ENCODE results near the gene RTTN. TPM values are rescaled to one million over a fixed set of nuclear protein-coding genes. Genes with fewer than 3 reads are reported as not detected.

Gene RTTN
- total and polyA plus RNA-seq, 2 of the 13 experiments (the other 11 are each of a cell fraction or from before 2014, with no cell fraction given), result 5.4 to 18.7 TPM

DNA sequence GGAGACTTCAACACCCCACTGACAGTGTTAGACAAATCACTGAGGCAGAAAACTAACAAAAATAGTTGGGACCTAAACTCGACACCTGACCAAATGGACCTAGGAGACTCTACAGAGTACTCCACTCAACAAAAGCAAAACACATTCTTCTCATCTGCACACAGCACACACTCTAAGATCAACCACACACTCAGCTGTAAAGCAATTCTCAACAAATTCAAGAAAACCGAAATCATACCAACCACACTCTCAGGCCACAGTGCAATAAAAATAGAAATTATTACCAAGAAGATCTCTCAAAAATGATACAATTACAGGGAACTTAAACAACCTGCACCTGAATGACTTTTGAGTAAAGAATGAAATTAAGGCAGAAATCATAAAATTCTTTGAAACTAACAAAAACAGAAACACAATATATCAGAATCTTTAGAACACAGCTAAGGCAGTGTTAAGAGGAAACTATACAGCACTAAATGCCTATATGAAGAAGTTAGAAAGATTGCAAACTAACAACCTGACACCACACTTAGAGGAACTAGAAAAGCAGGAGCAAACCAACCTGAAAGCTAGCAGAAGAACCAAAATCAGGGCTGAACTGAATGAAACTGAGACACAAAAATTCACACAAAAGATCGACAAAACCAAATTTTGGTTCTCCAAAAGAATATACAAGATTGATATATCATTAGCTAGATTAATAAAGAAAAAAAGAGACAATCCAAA is 46.3 kb downstream of the RTTN start:
- H3K4me1 ChIP-seq (ENCODE audit: insufficient read depth, low read length), result no peaks in the 10 kb centered on the region
- POLR2A ChIA-PET, result no interaction called here

More for the DNA sequence above, 46.3 kb downstream of the RTTN start:
- no peaks in the 10 kb centered on the region for H3K9me3 ChIP-seq (ENCODE audit: low read length)
- H3K27ac ChIP-seq (ENCODE audit: extremely low read length, insufficient read depth, low read length), result no peak overlapping the region
- H2AFZ ChIP-seq (ENCODE audit: low read length), result no peak overlapping the region
- 97% methylated on average over 3 of the region's 3 CpGs for WGBS (ENCODE audit: low lambda C conversion rate)
- DNase-seq (ENCODE audit: low spot score) (no peak), FAIRE-seq (no peak), ATAC-seq (no peak)
- H3K27me3 ChIP-seq (ENCODE audit: control insufficient read depth in 1 of 2, insufficient read depth in 2 of 2, low read length in 2 of 2), result no peaks in the 10 kb centered on the region
- in situ Hi-C loops (cut with HindIII; ENCODE audit: extremely low pct_ligation_motif_present, low pct_unique_long_range_greater_than_20kb) (no loop called here), intact Hi-C loops (cut with micrococcal nuclease; ENCODE audit: unreplicated experiment) (no loop called here)
- H3K4me3 ChIP-seq (replicated peaks in 1 of 3; ENCODE audit: insufficient read depth in 1 of 3, low read depth in 2 of 3, low read length in 3 of 3), result no peak overlapping the region
- H3K79me2 ChIP-seq (ENCODE audit: insufficient read depth, low read length), result no peaks in the 10 kb centered on the region
- H3K9ac ChIP-seq (ENCODE audit: insufficient read depth, low read depth, low read length), result no peak overlapping the region
- CTCF ChIA-PET (ENCODE audit: low intra/inter-chr PET ratio, low total read pairs), result no interaction called here
- BruUV-seq (replicated peaks), result no TSS peak
- no peak overlapping the region for H3K4me2 ChIP-seq (ENCODE audit: low read depth, low read length)
- peaks cover 3 to 32% of the 10 kb centered on the region in 2 experiments; a peak in 1 of 5 replicates for H3K36me3 ChIP-seq (replicated peaks in 1 of 2; ENCODE audit: control insufficient read depth in 1 of 2, insufficient read depth in 2 of 2, low read length in 2 of 2)
- TF ChIP-seq CREB3 (CRISPR knock-in tag; IDR thresholded peaks at IDR 0.05) (no peak), ELF3 (CRISPR knock-in tag; IDR thresholded peaks at IDR 0.05) (no peak), ZC3H13 (CRISPR knock-in tag; IDR thresholded peaks at IDR 0.05) (no peak), RFX3 (CRISPR knock-in tag; IDR thresholded peaks at IDR 0.05) (no peak), MBNL3 (CRISPR knock-in tag; conservative IDR thresholded peaks at IDR 0.05) (no peak), ZSCAN12 (CRISPR knock-in tag; IDR thresholded peaks at IDR 0.05) (no peak), MEIS1 (CRISPR knock-in tag; IDR thresholded peaks at IDR 0.05; ENCODE audit: borderline replicate concordance) (no peak), ARHGAP35 (CRISPR knock-in tag; IDR thresholded peaks at IDR 0.05; ENCODE audit: borderline replicate concordance) (no peak), EED (CRISPR knock-in tag; IDR thresholded peaks at IDR 0.05) (no peak), ZKSCAN8 (CRISPR knock-in tag; IDR thresholded peaks at IDR 0.05; ENCODE audit: borderline replicate concordance) (no peak), NFKBIZ (CRISPR knock-in tag; IDR thresholded peaks at IDR 0.05) (no peak)
- TF ChIP-seq, protein P1, sequence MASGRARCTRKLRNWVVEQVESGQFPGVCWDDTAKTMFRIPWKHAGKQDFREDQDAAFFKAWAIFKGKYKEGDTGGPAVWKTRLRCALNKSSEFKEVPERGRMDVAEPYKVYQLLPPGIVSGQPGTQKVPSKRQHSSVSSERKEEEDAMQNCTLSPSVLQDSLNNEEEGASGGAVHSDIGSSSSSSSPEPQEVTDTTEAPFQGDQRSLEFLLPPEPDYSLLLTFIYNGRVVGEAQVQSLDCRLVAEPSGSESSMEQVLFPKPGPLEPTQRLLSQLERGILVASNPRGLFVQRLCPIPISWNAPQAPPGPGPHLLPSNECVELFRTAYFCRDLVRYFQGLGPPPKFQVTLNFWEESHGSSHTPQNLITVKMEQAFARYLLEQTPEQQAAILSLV (CRISPR knock-in tag; IDR thresholded peaks at IDR 0.05; ENCODE audit: borderline replicate concordance), result no peak
- TF ChIP-seq, protein P2, sequence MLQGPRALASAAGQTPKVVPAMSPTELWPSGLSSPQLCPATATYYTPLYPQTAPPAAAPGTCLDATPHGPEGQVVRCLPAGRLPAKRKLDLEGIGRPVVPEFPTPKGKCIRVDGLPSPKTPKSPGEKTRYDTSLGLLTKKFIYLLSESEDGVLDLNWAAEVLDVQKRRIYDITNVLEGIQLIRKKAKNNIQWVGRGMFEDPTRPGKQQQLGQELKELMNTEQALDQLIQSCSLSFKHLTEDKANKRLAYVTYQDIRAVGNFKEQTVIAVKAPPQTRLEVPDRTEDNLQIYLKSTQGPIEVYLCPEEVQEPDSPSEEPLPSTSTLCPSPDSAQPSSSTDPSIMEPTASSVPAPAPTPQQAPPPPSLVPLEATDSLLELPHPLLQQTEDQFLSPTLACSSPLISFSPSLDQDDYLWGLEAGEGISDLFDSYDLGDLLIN (CRISPR knock-in tag; IDR thresholded peaks at IDR 0.05; ENCODE audit: borderline replicate concordance), result no peak
- H4K20me1 ChIP-seq (ENCODE audit: insufficient read depth, low read length), result no peaks in the 10 kb centered on the region
